Measurements from ENCODE around the gene SULF2. TPM values are rescaled to one million over a fixed set of nuclear protein-coding genes. Genes with fewer than 3 reads are reported as not detected.

Gene SULF2
- total RNA-seq, 1 donor from 2014 or later: 97.8 TPM

DNA sequence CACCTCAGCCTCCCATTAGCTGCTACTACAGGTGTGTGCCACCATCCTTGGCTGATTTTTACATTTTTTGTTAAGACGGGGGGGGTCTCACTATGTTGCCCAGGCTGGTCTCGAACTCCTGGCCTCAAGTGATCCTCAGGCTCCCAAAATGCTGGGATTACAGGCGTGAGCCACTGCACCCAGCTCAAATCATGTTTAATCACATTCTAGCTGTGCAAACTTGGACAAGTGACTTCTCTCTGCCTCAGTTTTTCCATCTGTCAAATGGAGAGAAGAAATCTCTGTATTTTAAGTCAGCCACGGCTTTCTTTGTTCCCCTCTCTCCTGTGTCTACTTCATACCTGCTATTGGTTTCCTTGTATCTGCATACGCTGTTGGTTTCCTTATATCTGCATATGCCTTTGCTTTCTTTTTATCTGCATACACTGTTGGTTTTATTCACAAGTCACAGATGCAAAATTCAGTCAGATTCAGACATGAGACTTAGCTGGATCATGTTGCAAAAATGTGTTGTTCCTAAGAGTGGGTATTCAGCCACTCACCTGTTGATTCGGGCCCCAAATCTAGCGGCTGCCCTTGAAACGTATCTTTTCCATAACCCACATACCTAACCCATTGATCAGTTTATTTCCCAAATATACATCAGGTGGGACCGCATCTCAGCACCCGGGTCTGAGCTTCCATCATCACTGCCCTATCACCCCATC is 30.2 kb downstream of the SULF2 start:
- H3K4me3 Mint-ChIP-seq (ENCODE audit: unreplicated experiment): no peak overlapping the region
- no peak overlapping the region for H3K27ac Mint-ChIP-seq (ENCODE audit: unreplicated experiment)
- H3K27me3 Mint-ChIP-seq (ENCODE audit: unreplicated experiment): peaks cover 4% of the 10 kb centered on the region
- DNase-seq: no peak
- no peaks in the 10 kb centered on the region for H3K9me3 Mint-ChIP-seq (ENCODE audit: unreplicated experiment)
- TF ChIP-seq, protein P1, sequence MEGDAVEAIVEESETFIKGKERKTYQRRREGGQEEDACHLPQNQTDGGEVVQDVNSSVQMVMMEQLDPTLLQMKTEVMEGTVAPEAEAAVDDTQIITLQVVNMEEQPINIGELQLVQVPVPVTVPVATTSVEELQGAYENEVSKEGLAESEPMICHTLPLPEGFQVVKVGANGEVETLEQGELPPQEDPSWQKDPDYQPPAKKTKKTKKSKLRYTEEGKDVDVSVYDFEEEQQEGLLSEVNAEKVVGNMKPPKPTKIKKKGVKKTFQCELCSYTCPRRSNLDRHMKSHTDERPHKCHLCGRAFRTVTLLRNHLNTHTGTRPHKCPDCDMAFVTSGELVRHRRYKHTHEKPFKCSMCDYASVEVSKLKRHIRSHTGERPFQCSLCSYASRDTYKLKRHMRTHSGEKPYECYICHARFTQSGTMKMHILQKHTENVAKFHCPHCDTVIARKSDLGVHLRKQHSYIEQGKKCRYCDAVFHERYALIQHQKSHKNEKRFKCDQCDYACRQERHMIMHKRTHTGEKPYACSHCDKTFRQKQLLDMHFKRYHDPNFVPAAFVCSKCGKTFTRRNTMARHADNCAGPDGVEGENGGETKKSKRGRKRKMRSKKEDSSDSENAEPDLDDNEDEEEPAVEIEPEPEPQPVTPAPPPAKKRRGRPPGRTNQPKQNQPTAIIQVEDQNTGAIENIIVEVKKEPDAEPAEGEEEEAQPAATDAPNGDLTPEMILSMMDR (IDR thresholded peaks at IDR 0.05; ENCODE audit: partially characterized antibody, unreplicated experiment): no peak
- peaks cover 32% of the 10 kb centered on the region for H3K4me1 Mint-ChIP-seq (ENCODE audit: low read depth, unreplicated experiment)
- peaks cover 17% of the 10 kb centered on the region for H3K36me3 Mint-ChIP-seq (ENCODE audit: unreplicated experiment)

DNA sequence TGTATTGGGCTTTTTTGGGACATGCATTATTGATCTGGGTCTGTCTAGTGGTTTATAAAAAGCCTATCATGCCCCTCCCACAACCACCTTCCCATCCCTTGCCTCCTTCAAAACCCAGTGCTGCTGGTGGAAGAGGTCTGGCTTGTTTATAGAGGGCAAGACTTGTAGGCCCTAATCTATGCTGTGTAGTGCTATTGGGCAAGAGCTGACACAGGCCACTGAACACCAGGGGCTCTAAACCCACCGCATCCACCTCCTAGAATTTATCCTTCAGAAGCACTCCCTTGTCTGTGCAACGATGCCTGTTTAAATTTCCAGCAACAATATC is 30.9 kb downstream of the SULF2 start:
- Mint-ChIP-seq H3K9me3 (ENCODE audit: unreplicated experiment) (peaks cover 4% of the 10 kb centered on the region), H3K27me3 (ENCODE audit: unreplicated experiment) (peaks cover 9% of the 10 kb centered on the region), H3K4me3 (ENCODE audit: unreplicated experiment) (no peak overlapping the region), H3K4me1 (ENCODE audit: low read depth, unreplicated experiment) (peaks cover 37% of the 10 kb centered on the region), H3K36me3 (ENCODE audit: unreplicated experiment) (peaks cover 18% of the 10 kb centered on the region), H3K27ac (ENCODE audit: unreplicated experiment) (no peak overlapping the region)
- TF ChIP-seq, protein P1 (IDR thresholded peaks at IDR 0.05; ENCODE audit: partially characterized antibody, unreplicated experiment): no peak
- no peak for DNase-seq

DNA sequence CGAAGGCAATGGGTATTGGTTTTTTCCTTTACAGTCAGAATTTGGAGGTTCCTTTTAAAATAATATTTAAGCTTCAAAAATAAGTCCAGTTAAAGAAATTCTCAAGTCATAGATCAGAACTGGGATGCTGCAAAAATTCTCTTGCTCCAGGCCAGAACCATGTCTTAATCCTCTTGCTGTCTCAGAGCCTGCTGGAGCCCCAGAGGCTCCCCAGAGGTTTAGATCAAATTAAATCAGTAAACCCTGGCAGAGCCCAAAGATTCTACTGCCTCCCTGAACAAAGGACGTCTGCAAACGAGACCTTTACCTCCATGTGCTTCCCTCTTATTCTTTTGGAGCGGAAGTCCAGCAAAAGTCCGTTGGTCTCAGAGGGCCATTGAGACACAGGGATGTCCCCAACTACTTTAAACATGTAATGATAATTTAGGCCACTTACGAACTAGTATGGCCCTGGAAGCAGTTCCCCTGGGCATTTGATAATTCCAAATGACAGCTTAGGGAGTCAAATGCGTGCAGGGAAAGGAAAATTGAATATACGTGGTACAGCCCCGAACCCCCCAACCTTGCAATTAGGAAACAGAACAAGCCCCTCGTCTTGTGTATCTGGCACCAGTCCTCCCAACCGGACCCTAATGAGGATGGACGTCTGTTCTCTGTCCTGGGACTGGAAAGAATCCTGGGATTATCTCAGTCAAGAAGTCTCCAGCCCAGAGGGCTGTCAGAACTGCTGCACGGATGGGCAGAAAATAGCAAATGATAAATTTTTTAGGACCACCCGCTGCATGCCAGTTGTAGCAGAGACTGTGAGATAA is 31.5 kb downstream of the SULF2 start:
- Mint-ChIP-seq H3K9me3 (ENCODE audit: unreplicated experiment) (peaks cover 4% of the 10 kb centered on the region), H3K4me3 (ENCODE audit: unreplicated experiment) (peak overlapping the region; percentile 30), H3K27ac (ENCODE audit: unreplicated experiment) (no peak overlapping the region), H3K36me3 (ENCODE audit: unreplicated experiment) (peaks cover 18% of the 10 kb centered on the region), H3K27me3 (ENCODE audit: unreplicated experiment) (peaks cover 9% of the 10 kb centered on the region), H3K4me1 (ENCODE audit: low read depth, unreplicated experiment) (peaks cover 40% of the 10 kb centered on the region)
- no peak for DNase-seq
- TF ChIP-seq, protein P1 (IDR thresholded peaks at IDR 0.05; ENCODE audit: partially characterized antibody, unreplicated experiment): no peak

DNA sequence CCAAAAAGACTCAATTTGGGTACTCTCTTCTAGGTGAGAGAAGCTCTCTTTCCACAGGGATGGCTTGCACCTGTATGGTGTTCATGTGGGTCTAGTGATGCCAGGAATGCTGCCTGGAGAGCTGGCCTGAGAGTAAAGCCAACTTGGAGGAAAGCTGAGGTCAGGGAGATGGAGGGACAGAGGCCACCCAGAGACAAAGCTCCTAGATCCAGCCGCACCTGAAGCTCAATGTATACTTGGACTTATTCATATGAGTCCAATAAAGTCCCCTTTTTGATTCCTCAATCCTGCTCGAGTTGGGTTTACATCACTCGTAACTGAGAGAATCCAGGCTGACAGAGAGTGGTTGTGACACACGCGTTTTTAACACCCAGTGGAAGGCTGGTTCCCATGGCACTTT is 33.8 kb downstream of the SULF2 start:
- no peak overlapping the region for H3K27ac Mint-ChIP-seq (ENCODE audit: unreplicated experiment)
- no peak for DNase-seq
- H3K36me3 Mint-ChIP-seq (ENCODE audit: unreplicated experiment): peaks cover 18% of the 10 kb centered on the region
- H3K4me3 Mint-ChIP-seq (ENCODE audit: unreplicated experiment): no peak overlapping the region
- H3K27me3 Mint-ChIP-seq (ENCODE audit: unreplicated experiment): peaks cover 7% of the 10 kb centered on the region
- peaks cover 5% of the 10 kb centered on the region for H3K9me3 Mint-ChIP-seq (ENCODE audit: unreplicated experiment)
- peaks cover 35% of the 10 kb centered on the region for H3K4me1 Mint-ChIP-seq (ENCODE audit: low read depth, unreplicated experiment)
- TF ChIP-seq, protein P1 (IDR thresholded peaks at IDR 0.05; ENCODE audit: partially characterized antibody, unreplicated experiment): no peak

DNA sequence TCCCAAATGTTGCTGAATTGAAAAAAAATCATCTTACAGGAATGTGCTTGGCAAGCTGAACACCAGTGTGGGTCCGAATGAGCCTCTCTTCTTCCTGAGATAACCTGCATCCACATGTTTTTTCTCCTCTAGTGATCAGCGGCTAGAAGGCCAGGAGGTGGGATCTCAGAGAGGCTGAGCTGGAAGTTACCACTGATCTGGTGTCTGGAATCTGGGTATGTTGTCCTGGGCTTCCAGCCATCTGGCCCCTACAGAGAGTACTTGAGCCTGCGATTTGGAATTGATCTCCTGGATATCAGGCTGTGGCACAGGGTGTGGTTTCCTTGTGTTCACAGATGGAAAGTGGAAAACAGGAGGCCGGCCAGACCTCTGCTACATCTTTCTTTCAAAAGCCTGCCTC is 35.9 kb downstream of the SULF2 start:
- no peak overlapping the region for H3K4me3 Mint-ChIP-seq (ENCODE audit: unreplicated experiment)
- peaks cover 14% of the 10 kb centered on the region for H3K36me3 Mint-ChIP-seq (ENCODE audit: unreplicated experiment)
- H3K9me3 Mint-ChIP-seq (ENCODE audit: unreplicated experiment): peaks cover 7% of the 10 kb centered on the region
- TF ChIP-seq, protein P1 (IDR thresholded peaks at IDR 0.05; ENCODE audit: partially characterized antibody, unreplicated experiment): no peak
- DNase-seq: no peak
- peak overlapping the region; percentile 60 for H3K27ac Mint-ChIP-seq (ENCODE audit: unreplicated experiment)
- peaks cover 28% of the 10 kb centered on the region for H3K4me1 Mint-ChIP-seq (ENCODE audit: low read depth, unreplicated experiment)
- peaks cover 7% of the 10 kb centered on the region for H3K27me3 Mint-ChIP-seq (ENCODE audit: unreplicated experiment)
